Neural cell (in vitro differentiated cells): ENCODE measurements around the gene SULT1C3. TPM values are rescaled to one million over a fixed set of nuclear protein-coding genes. Genes with fewer than 3 reads are reported as not detected.

Experiments
- H2AFZ ChIP-seq: fragments of 200-600, 300-800 bp; sonication (generic), shearing (Covaris generic); 2 replicates; pipeline ENCODE4 v1.6.0; 2014; ENCODE audit warnings: low read depth, mild to moderate bottlenecking, antibody characterized with exemption, low read length, moderate library complexity
- H3F3A ChIP-seq: fragments of 200-600 bp; shearing (Covaris generic); 2 replicates; pipeline ENCODE4 v1.6.1; 2016; ENCODE audit warnings: mild to moderate bottlenecking, moderate library complexity, mixed read lengths, antibody characterized with exemption, low read length; ENCODE audit not compliant: insufficient read depth, poor library complexity, severe bottlenecking
- H3K27ac ChIP-seq: fragments of 200-600, 300-800 bp; sonication (generic), shearing (Covaris generic); 2 replicates; pipeline ENCODE4 v1.5.1; 2014; ENCODE audit warnings: mild to moderate bottlenecking, low read length, moderate library complexity
- H3K27me3 ChIP-seq: fragments of 300-800, 200-600 bp; sonication (generic), shearing (Covaris generic); 2 replicates; pipeline ENCODE4 v1.6.0; 2014; ENCODE audit warnings: mild to moderate bottlenecking, low read depth, low read length, moderate library complexity; ENCODE audit not compliant: insufficient read depth
- H3K36me3 ChIP-seq: fragments of 300-800, 200-600 bp; sonication (generic), shearing (Covaris generic); 2 replicates; pipeline ENCODE4 v1.5.1; 2014; ENCODE audit warnings: mild to moderate bottlenecking, antibody characterized with exemption, low read length, moderate library complexity; ENCODE audit not compliant: insufficient read depth
- H3K4me2 ChIP-seq: fragments of 300-800, 200-600 bp; sonication (generic), shearing (Covaris generic); 2 replicates; pipeline ENCODE4 v1.6.0; 2014; ENCODE audit warnings: mild to moderate bottlenecking, low read length
- H3K4me3 ChIP-seq: fragments of 300-800, 200-600 bp; sonication (generic), shearing (Covaris generic); 2 replicates; pipeline ENCODE4 v1.5.1; 2014; ENCODE audit warnings: mild to moderate bottlenecking, low read length, moderate library complexity
- H3K79me2 ChIP-seq: fragments of 200-600 bp; shearing (Covaris generic); replicated peaks from 2 replicates; pipeline ENCODE4 v1.6.0; 2014; ENCODE audit warnings: mild to moderate bottlenecking, low read length, moderate library complexity; ENCODE audit not compliant: insufficient read depth
- H3K9ac ChIP-seq: fragments of 300-800, 200-600 bp; sonication (generic), shearing (Covaris generic); 2 replicates; pipeline ENCODE4 v1.6.1; 2016; ENCODE audit warnings: mild to moderate bottlenecking, low read length, mixed read lengths
- H3K9me2 ChIP-seq: fragments of 200-600 bp; shearing (Covaris generic); 2 replicates; pipeline ENCODE4 v1.6.1; 2016; ENCODE audit warnings: mild to moderate bottlenecking, low read length, mixed read lengths; ENCODE audit not compliant: insufficient read depth
- H3K9me3 ChIP-seq: fragments of 200-600, 300-800 bp; sonication (generic), shearing (Covaris generic); 2 replicates; pipeline ENCODE4 v1.6.1; 2016; ENCODE audit warnings: mild to moderate bottlenecking, mixed run types, low read length, moderate library complexity, mixed read lengths
- H4K20me1 ChIP-seq: fragments of 200-600 bp; shearing (Covaris generic); 2 replicates; pipeline ENCODE4 v1.6.1; 2016; ENCODE audit warnings: mild to moderate bottlenecking, mixed run types; ENCODE audit not compliant: insufficient read depth
- CTCF ChIP-seq: fragments of 450-650 bp; IDR thresholded peaks from 2 replicates; pipeline ENCODE4 v1.5.1; 2014; ENCODE audit warnings: antibody characterized with exemption, mild to moderate bottlenecking, moderate library complexity; ENCODE audit not compliant: poor library complexity, severe bottlenecking
- EP300 ChIP-seq: fragments of 450-650 bp; conservative IDR thresholded peaks from 2 replicates; pipeline ENCODE4 v1.6.1; 2014; ENCODE audit warnings: antibody characterized with exemption, mild to moderate bottlenecking, moderate library complexity; ENCODE audit not compliant: poor library complexity, severe bottlenecking
- EZH2 ChIP-seq: fragments of 200-600, 300-800 bp; shearing (Covaris generic), sonication (generic); IDR thresholded peaks from 2 replicates; pipeline ENCODE4 v1.6.1; 2014; ENCODE audit warnings: antibody characterized with exemption, low read length, borderline replicate concordance, mild to moderate bottlenecking; ENCODE audit not compliant: insufficient read depth, poor library complexity, severe bottlenecking
- MXI1 ChIP-seq: fragments of 450-650 bp; conservative IDR thresholded peaks from 2 replicates; pipeline ENCODE4 v1.6.1; 2014; ENCODE audit warnings: antibody characterized with exemption, mild to moderate bottlenecking; ENCODE audit not compliant: poor library complexity, severe bottlenecking
- POLR2AphosphoS5 ChIP-seq: IDR thresholded peaks from 2 replicates; pipeline ENCODE4 v1.6.1; 2012
- RAD21 ChIP-seq: fragments of 450-650 bp; conservative IDR thresholded peaks from 2 replicates; pipeline ENCODE4 v1.6.1; 2014; ENCODE audit warnings: antibody characterized with exemption, mild to moderate bottlenecking, moderate library complexity
- REST ChIP-seq: IDR thresholded peaks from 2 replicates; pipeline ENCODE4 v1.6.1; 2012; ENCODE audit warnings: borderline replicate concordance
- SMC3 ChIP-seq: fragments of 450-650 bp; conservative IDR thresholded peaks from 2 replicates; pipeline ENCODE4 v1.6.1; 2014; ENCODE audit warnings: antibody characterized with exemption, mild to moderate bottlenecking, moderate library complexity; ENCODE audit not compliant: poor library complexity
- TAF1 ChIP-seq: IDR thresholded peaks from 2 replicates; pipeline ENCODE4 v1.6.1; 2012; ENCODE audit warnings: low read depth
- polyA plus RNA-seq: library from polyadenylated mRNA; depleted of rRNA; stranded (reverse); fragments of >200 nt; gene quantifications from 2 replicates; pipeline ENCODE4 v1.2.3, GENCODE V29; 2014

The SULT1C3 gene
- polyA plus RNA-seq, 1 donor from 2014 or later = not detected

GRCh38 chr2:108219688-108220087, 20.1 kb upstream of the SULT1C3 start:
- H3K9me3 ChIP-seq = peaks cover 8% of the 10 kb centered on the region
- H3K27ac ChIP-seq = no peak overlapping the region
- H3K27me3 ChIP-seq = no peaks in the 10 kb centered on the region
- no peaks in the 10 kb centered on the region for H3K79me2 ChIP-seq
- no peak overlapping the region for H3K4me3 ChIP-seq
- no peaks in the 10 kb centered on the region for H4K20me1 ChIP-seq
- H3K36me3 ChIP-seq = no peaks in the 10 kb centered on the region
- H3K4me2 ChIP-seq = no peak overlapping the region
- H3F3A ChIP-seq = no peaks in the 10 kb centered on the region
- no peak overlapping the region for H2AFZ ChIP-seq
- H3K9me2 ChIP-seq = no peaks in the 10 kb centered on the region
- TF ChIP-seq TAF1 (no peak), POLR2AphosphoS5 (no peak), SMC3 (no peak), MXI1 (no peak), RAD21 (no peak), EZH2 (no peak), REST (no peak), EP300 (no peak), CTCF (no peak)
- no peak overlapping the region for H3K9ac ChIP-seq

GRCh38 chr2:108220191-108220590, 19.6 kb upstream of the SULT1C3 start:
- Histone ChIP-seq H3K79me2 (no peaks in the 10 kb centered on the region), H3F3A (no peaks in the 10 kb centered on the region), H3K27ac (no peak overlapping the region), H3K4me2 (no peak overlapping the region), H4K20me1 (no peaks in the 10 kb centered on the region), H3K4me3 (no peak overlapping the region), H3K36me3 (no peaks in the 10 kb centered on the region), H3K9me2 (no peaks in the 10 kb centered on the region), H3K9me3 (peaks cover 8% of the 10 kb centered on the region), H3K27me3 (no peaks in the 10 kb centered on the region), H3K9ac (no peak overlapping the region), H2AFZ (no peak overlapping the region)
- TF ChIP-seq SMC3 = no peak
- no peak for TF ChIP-seq CTCF
